SK-N-MC (cell line): ENCODE data around the gene CDH11.

Source experiments
- EZH2 ChIP-seq: fragments of 200-600 bp; sonication (generic); IDR thresholded peaks from one replicate; pipeline ENCODE4 v1.6.1; 2017; ENCODE audit warnings: antibody characterized with exemption
- FOXP2 ChIP-seq: optimal IDR thresholded peaks from 2 replicates; pipeline ENCODE3; 2011; ENCODE audit warnings: mild to moderate bottlenecking, moderate library complexity; ENCODE audit not compliant: insufficient read depth; ENCODE audit errors: extremely low read length, control extremely low read depth
- POLR2AphosphoS5 ChIP-seq: IDR thresholded peaks from 2 replicates; pipeline ENCODE4 v1.6.1; 2012; ENCODE audit warnings: mild to moderate bottlenecking, low read depth, low read length, borderline replicate concordance

- TF ChIP-seq POLR2AphosphoS5 = no peak
- TF ChIP-seq EZH2 = no peak
- no peak for TF ChIP-seq FOXP2
These were observed 86.9 kb downstream of the CDH11 start for GRCh38 chr16:65034915-65035314.
